GM12801 (cell line): Measurements from ENCODE around the gene CEACAM1.

Experiments used
- TF ChIP-seq, protein P1 (sequence below): IDR thresholded peaks from one replicate; pipeline ENCODE4 v1.5.1; 2011; ENCODE audit warnings: control low read depth; ENCODE audit not compliant: insufficient read length; ENCODE audit errors: extremely low read depth

CEACAM1 gene

DNA sequence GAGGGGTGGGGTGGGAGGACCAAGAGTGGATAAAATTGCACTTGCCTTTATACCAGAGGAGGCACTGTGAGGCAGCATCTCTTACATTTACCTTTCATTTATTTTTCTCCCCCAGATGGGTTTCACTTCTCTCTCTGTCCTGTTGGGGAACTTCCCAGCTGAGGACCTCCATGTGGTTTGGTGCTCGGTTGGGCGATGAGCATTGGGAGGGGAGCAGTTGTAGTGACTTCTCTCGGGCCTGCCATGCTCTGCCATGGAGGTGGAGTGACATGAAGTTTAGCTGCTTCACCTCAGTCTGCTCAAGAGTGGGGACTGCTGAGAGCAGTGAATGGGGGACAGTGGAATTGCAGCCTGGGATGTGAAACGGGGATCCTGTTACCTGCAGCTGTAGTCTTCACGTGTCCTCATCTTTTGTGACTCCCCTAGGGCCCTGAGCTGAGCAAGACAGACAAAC is 62.4 kb downstream of the CEACAM1 start:
- TF ChIP-seq, protein P1, sequence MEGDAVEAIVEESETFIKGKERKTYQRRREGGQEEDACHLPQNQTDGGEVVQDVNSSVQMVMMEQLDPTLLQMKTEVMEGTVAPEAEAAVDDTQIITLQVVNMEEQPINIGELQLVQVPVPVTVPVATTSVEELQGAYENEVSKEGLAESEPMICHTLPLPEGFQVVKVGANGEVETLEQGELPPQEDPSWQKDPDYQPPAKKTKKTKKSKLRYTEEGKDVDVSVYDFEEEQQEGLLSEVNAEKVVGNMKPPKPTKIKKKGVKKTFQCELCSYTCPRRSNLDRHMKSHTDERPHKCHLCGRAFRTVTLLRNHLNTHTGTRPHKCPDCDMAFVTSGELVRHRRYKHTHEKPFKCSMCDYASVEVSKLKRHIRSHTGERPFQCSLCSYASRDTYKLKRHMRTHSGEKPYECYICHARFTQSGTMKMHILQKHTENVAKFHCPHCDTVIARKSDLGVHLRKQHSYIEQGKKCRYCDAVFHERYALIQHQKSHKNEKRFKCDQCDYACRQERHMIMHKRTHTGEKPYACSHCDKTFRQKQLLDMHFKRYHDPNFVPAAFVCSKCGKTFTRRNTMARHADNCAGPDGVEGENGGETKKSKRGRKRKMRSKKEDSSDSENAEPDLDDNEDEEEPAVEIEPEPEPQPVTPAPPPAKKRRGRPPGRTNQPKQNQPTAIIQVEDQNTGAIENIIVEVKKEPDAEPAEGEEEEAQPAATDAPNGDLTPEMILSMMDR = no peak

DNA sequence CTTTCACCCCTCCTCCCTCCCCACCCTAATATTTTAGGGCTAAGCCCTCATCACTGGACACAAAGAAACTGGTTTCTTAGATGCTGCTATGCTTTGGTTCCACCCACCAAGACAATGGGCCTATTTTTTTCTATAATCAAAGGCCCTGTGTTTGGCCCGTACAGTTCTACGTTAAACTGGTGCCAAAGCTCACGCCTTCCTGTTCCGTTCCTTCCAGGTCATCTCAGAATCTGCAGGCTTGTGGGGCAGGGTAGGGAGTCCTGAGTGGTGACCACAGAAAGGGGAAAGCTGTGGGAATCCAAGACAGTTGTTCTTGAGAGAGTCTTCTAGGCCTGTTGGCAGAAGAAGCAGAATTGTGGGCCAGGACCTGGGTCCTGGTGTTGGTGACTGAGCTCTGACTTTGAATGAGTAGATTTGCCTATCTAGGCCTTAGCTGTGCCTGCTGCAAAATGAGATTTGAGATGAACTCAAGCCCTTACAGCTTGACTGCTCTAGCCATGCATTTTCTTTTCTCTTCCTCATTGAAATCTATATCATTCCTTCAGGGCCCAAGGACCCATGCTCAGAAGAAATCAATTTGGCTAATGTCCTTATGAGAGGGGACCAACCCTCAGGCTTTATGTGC is 66.5 kb downstream of the CEACAM1 start:
- TF ChIP-seq, protein P1 = no peak

DNA sequence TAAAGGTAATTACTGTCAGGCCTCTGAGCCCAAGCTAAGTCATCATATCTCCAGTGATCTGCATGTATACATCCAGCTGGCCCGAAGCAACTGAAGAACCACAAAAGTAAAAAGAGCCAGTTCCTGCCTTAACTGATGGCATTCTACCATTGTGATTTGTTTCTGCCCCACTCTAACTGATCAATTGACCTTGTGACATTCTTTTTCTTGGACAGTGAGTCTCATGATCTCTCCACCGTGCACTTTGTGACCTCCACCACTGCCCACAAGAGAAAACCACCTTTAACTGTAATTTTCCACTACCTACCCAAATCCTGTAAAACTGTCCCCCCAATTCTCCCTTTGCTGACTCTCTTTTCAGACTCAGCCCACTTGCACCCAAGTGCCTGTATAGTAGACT is 68.4 kb downstream of the CEACAM1 start:
- TF ChIP-seq, protein P1 = no peak
